Progenitor cell of endocrine pancreas (in vitro differentiated cells): ENCODE measurements around the gene USP17L29. TPM values are rescaled to one million over a fixed set of nuclear protein-coding genes. Genes with fewer than 3 reads are reported as not detected.
"Not testable (repeated sequence)": the region's sequence is repeated elsewhere in the genome, so short reads cannot be mapped to it uniquely, and the experiment has no call there.

Experiments used
- DNase-seq: peaks from one replicate; pipeline ENCODE4 v3.0.0; 2021; ENCODE audit warnings: low spot score; ENCODE audit not compliant: unreplicated experiment
- H3K27ac Mint-ChIP-seq: 2 replicates; pipeline ENCODE4 v1.8.0; 2021; ENCODE audit warnings: mild to moderate bottlenecking, moderate library complexity, mixed read lengths
- H3K27me3 Mint-ChIP-seq: 2 replicates; pipeline ENCODE4 v1.8.0; 2021; ENCODE audit warnings: mixed read lengths
- H3K36me3 Mint-ChIP-seq: 2 replicates; pipeline ENCODE4 v1.8.0; 2022; ENCODE audit warnings: mixed read lengths; ENCODE audit not compliant: insufficient read depth
- H3K4me1 Mint-ChIP-seq: 2 replicates; pipeline ENCODE4 v1.8.0; 2021; ENCODE audit warnings: low read depth, mixed read lengths
- H3K4me3 Mint-ChIP-seq: 2 replicates; pipeline ENCODE4 v1.8.0; 2021; ENCODE audit warnings: low read depth, mild to moderate bottlenecking, moderate library complexity, mixed read lengths
- H3K9me3 Mint-ChIP-seq: 2 replicates; pipeline ENCODE4 v1.8.0; 2021; ENCODE audit warnings: low read depth, mixed read lengths
- CTCF ChIP-seq: fragments of 200-600 bp; sonication (generic); IDR thresholded peaks from one replicate; pipeline ENCODE4 v1.5.0; 2021; ENCODE audit warnings: antibody characterized with exemption, mild to moderate bottlenecking; ENCODE audit not compliant: unreplicated experiment
- total RNA-seq: library from RNA; stranded (reverse); gene quantifications from 2 replicates; pipeline ENCODE4 v1.2.1, GENCODE V29; 2021

The USP17L29 gene
- total RNA-seq, 1 donor from 2014 or later, result not detected

GRCh38 chr4:9381012-9381534 is 27.6 kb downstream of the USP17L29 start:
- peak; percentile 44 for DNase-seq
- H3K27me3 Mint-ChIP-seq, H3K36me3 Mint-ChIP-seq, H3K27ac Mint-ChIP-seq, H3K4me1 Mint-ChIP-seq, H3K9me3 Mint-ChIP-seq: not testable (repeated sequence)
- peak overlapping the region; percentile 24 for H3K4me3 Mint-ChIP-seq
- peak; percentile 60 for TF ChIP-seq CTCF

- H3K27ac Mint-ChIP-seq, result no peak overlapping the region
- no peaks in the 10 kb centered on the region for H3K9me3 Mint-ChIP-seq
- H3K36me3 Mint-ChIP-seq, result no peaks in the 10 kb centered on the region
- H3K4me3 Mint-ChIP-seq, result no peak overlapping the region
- H3K27me3 Mint-ChIP-seq, result no peaks in the 10 kb centered on the region
- no peak for DNase-seq
- TF ChIP-seq CTCF, result no peak
- H3K4me1 Mint-ChIP-seq, result no peaks in the 10 kb centered on the region
Observed at GRCh38 chr4:9384126-9384525, 30.7 kb downstream of the USP17L29 start.

- H3K27me3 Mint-ChIP-seq, H3K27ac Mint-ChIP-seq, H3K4me1 Mint-ChIP-seq, DNase-seq, H3K36me3 Mint-ChIP-seq, H3K4me3 Mint-ChIP-seq, H3K9me3 Mint-ChIP-seq: not testable (repeated sequence)
Observed at GRCh38 chr4:9389001-9389400, 35.6 kb downstream of the USP17L29 start.

Other genes with a start within 250 kb of the USP17L29 start
- not detected in 2 replicates for gene FAM90A26, start 183.2 kb upstream of the USP17L29 start, total RNA-seq
- not detected in 2 replicates for gene USP17L10, start 143.0 kb upstream of the USP17L29 start, total RNA-seq
- gene USP17L11, start 138.2 kb upstream of the USP17L29 start, total RNA-seq, result not detected in 2 replicates
- not detected in 2 replicates for gene USP17L12, start 133.5 kb upstream of the USP17L29 start, total RNA-seq
- not detected in 2 replicates for gene USP17L13, start 128.7 kb upstream of the USP17L29 start, total RNA-seq
- not detected in 2 replicates for gene USP17L15, start 119.3 kb upstream of the USP17L29 start, total RNA-seq
- not detected in 2 replicates for gene USP17L17, start 109.8 kb upstream of the USP17L29 start, total RNA-seq
- not detected in 2 replicates for gene USP17L18, start 105.0 kb upstream of the USP17L29 start, total RNA-seq
- gene USP17L19, start 100.3 kb upstream of the USP17L29 start, total RNA-seq, result not detected in 2 replicates
- not detected in 2 replicates for gene USP17L20, start 95.5 kb upstream of the USP17L29 start, total RNA-seq
- gene USP17L21, start 90.8 kb upstream of the USP17L29 start, total RNA-seq, result not detected in 2 replicates
- gene USP17L22, start 86.0 kb upstream of the USP17L29 start, total RNA-seq, result not detected in 2 replicates
- not detected in 2 replicates for gene USP17L24, start 28.5 kb upstream of the USP17L29 start, total RNA-seq
- not detected in 2 replicates for gene USP17L25, start 23.7 kb upstream of the USP17L29 start, total RNA-seq
- not detected in 2 replicates for gene USP17L26, start 19.0 kb upstream of the USP17L29 start, total RNA-seq
- gene USP17L5, start 14.2 kb upstream of the USP17L29 start, total RNA-seq, result not detected in 2 replicates
- gene USP17L27, start 9.5 kb upstream of the USP17L29 start, total RNA-seq, result not detected in 2 replicates
- not detected in 2 replicates for gene USP17L28, start 4.7 kb upstream of the USP17L29 start, total RNA-seq
- not detected in 2 replicates for gene USP17L30, start 9.5 kb downstream of the USP17L29 start, total RNA-seq
- not detected in 2 replicates for gene DEFB131A, start 90.8 kb downstream of the USP17L29 start, total RNA-seq